ENCODE data around the gene PLPP4. TPM values are rescaled to one million over a fixed set of nuclear protein-coding genes. Genes with fewer than 3 reads are reported as not detected.

Gene PLPP4
- polyA plus RNA-seq, 1 of the 3 experiments (the other 2 are of a cell fraction), result 27.9 TPM

- no peak overlapping the region for H3K4me3 ChIP-seq (ENCODE audit: low read depth in 2 of 2, low read length in 1 of 2)
- H3K79me2 ChIP-seq (ENCODE audit: insufficient read depth), result peaks cover 79% of the 10 kb centered on the region
- H3K4me1 ChIP-seq (ENCODE audit: control insufficient read depth in 1 of 2, insufficient read depth in 2 of 2, low read depth in 1 of 2, low read length in 1 of 2), result no peaks in the 10 kb centered on the region; a peak in 1 of 4 replicates
- H3K4me2 ChIP-seq, result no peak overlapping the region
- H3K9me2 ChIP-seq, result no peaks in the 10 kb centered on the region
- H3F3A ChIP-seq (replicated peaks; ENCODE audit: insufficient read depth), result peaks cover 5% of the 10 kb centered on the region
- WGBS (ENCODE audit: low lambda C conversion rate), result 83% methylated on average over 2 of the region's 2 CpGs
- DNase-seq, result no peak
- no peaks in the 10 kb centered on the region for H3K9me3 ChIP-seq
- CTCF ChIA-PET, result no interaction called here
- H3K27me3 ChIP-seq (ENCODE audit: insufficient read depth), result no peaks in the 10 kb centered on the region
- H3K36me3 ChIP-seq (replicated peaks in 1 of 2; ENCODE audit: control insufficient read depth in 1 of 2, insufficient read depth in 2 of 2, low read length in 1 of 2), result peaks cover 0 to 18% of the 10 kb centered on the region in 2 experiments
- H3K9ac ChIP-seq, result no peak overlapping the region
- POLR2A ChIA-PET, result no interaction called here
- H3K27ac ChIP-seq (ENCODE audit: low read depth in 2 of 2, low read length in 1 of 2), result no peak overlapping the region
- no peaks in the 10 kb centered on the region; the same call in 1 of the 2 replicates for H4K20me1 ChIP-seq (ENCODE audit: insufficient read depth)
- no peak overlapping the region for H2AFZ ChIP-seq (ENCODE audit: low read depth)
- TF ChIP-seq MXI1 (IDR thresholded peaks at IDR 0.05; ENCODE audit: low read depth, low read length), result no peak
- no peak for TF ChIP-seq FOSL2 (IDR thresholded peaks at IDR 0.05; ENCODE audit: borderline replicate concordance, low read depth)
Measured at GRCh38 chr10:120570418-120570817, 113.4 kb downstream of the PLPP4 start.

GRCh38 chr10:120571266-120571665, 114.2 kb downstream of the PLPP4 start:
- H4K20me1 ChIP-seq (ENCODE audit: insufficient read depth), result no peaks in the 10 kb centered on the region; the same call in 1 of the 2 replicates
- H3K9me2 ChIP-seq, result no peaks in the 10 kb centered on the region
- no peaks in the 10 kb centered on the region; a peak in 1 of 4 replicates for H3K4me1 ChIP-seq (ENCODE audit: control insufficient read depth in 1 of 2, insufficient read depth in 2 of 2, low read depth in 1 of 2, low read length in 1 of 2)
- H3K27ac ChIP-seq (ENCODE audit: low read depth in 2 of 2, low read length in 1 of 2), result no peak overlapping the region
- CTCF ChIA-PET, result no interaction called here
- H3K9ac ChIP-seq, result no peak overlapping the region
- TF ChIP-seq, protein P1, sequence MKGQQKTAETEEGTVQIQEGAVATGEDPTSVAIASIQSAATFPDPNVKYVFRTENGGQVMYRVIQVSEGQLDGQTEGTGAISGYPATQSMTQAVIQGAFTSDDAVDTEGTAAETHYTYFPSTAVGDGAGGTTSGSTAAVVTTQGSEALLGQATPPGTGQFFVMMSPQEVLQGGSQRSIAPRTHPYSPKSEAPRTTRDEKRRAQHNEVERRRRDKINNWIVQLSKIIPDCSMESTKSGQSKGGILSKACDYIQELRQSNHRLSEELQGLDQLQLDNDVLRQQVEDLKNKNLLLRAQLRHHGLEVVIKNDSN (IDR thresholded peaks at IDR 0.05; ENCODE audit: borderline replicate concordance, low read depth), result no peak
- TF ChIP-seq TEAD4 (IDR thresholded peaks at IDR 0.05; ENCODE audit: borderline replicate concordance, insufficient read depth), result no peak
- H3K9me3 ChIP-seq, result no peaks in the 10 kb centered on the region
- H2AFZ ChIP-seq (ENCODE audit: low read depth), result no peak overlapping the region
- H3K4me2 ChIP-seq, result no peak overlapping the region
- no peaks in the 10 kb centered on the region for H3K27me3 ChIP-seq (ENCODE audit: insufficient read depth)
- H3K4me3 ChIP-seq (ENCODE audit: low read depth in 2 of 2, low read length in 1 of 2), result no peak overlapping the region
- peaks cover 72% of the 10 kb centered on the region for H3K79me2 ChIP-seq (ENCODE audit: insufficient read depth)
- peaks cover 0 to 22% of the 10 kb centered on the region in 2 experiments for H3K36me3 ChIP-seq (replicated peaks in 1 of 2; ENCODE audit: control insufficient read depth in 1 of 2, insufficient read depth in 2 of 2, low read length in 1 of 2)
- POLR2A ChIA-PET, result no interaction called here
- peaks cover 5% of the 10 kb centered on the region for H3F3A ChIP-seq (replicated peaks; ENCODE audit: insufficient read depth)
- DNase-seq, result no peak

GRCh38 chr10:120572307-120572706, 115.3 kb downstream of the PLPP4 start:
- no peak overlapping the region for H3K27ac ChIP-seq (ENCODE audit: low read depth in 2 of 2, low read length in 1 of 2)
- H3K27me3 ChIP-seq (ENCODE audit: insufficient read depth), result no peaks in the 10 kb centered on the region
- no peak for DNase-seq
- H3K9me2 ChIP-seq, result no peaks in the 10 kb centered on the region
- H3K9me3 ChIP-seq, result no peaks in the 10 kb centered on the region
- whole genome bisulfite sequencing (ENCODE audit: low lambda C conversion rate), result 100% methylated on average over 1 of the region's 1 CpG
- H3K4me3 ChIP-seq (ENCODE audit: low read depth in 2 of 2, low read length in 1 of 2), result no peak overlapping the region
- CTCF ChIA-PET, result no interaction called here
- no peaks in the 10 kb centered on the region; the same call in 1 of the 2 replicates for H4K20me1 ChIP-seq (ENCODE audit: insufficient read depth)
- no peak overlapping the region for H2AFZ ChIP-seq (ENCODE audit: low read depth)
- peaks cover 62% of the 10 kb centered on the region for H3K79me2 ChIP-seq (ENCODE audit: insufficient read depth)
- POLR2A ChIA-PET, result no interaction called here
- H3K36me3 ChIP-seq (replicated peaks in 1 of 2; ENCODE audit: control insufficient read depth in 1 of 2, insufficient read depth in 2 of 2, low read length in 1 of 2), result peaks cover 0 to 22% of the 10 kb centered on the region in 2 experiments
- peaks cover 5% of the 10 kb centered on the region for H3F3A ChIP-seq (replicated peaks; ENCODE audit: insufficient read depth)
- H3K4me2 ChIP-seq, result no peak overlapping the region
- no peak overlapping the region for H3K9ac ChIP-seq
- no peaks in the 10 kb centered on the region; a peak in 1 of 4 replicates for H3K4me1 ChIP-seq (ENCODE audit: control insufficient read depth in 1 of 2, insufficient read depth in 2 of 2, low read depth in 1 of 2, low read length in 1 of 2)
- TF ChIP-seq JUND (IDR thresholded peaks at IDR 0.05) (no peak), NRF1 (IDR thresholded peaks at IDR 0.05; ENCODE audit: low read depth, low read length) (no peak), CHD2 (IDR thresholded peaks at IDR 0.05; ENCODE audit: low read length, partially characterized antibody) (no peak), MAX (IDR thresholded peaks at IDR 0.05; ENCODE audit: low read depth) (no peak), GATA2 (CRISPR knock-in tag; IDR thresholded peaks at IDR 0.05) (no peak), MEF2A (IDR thresholded peaks at IDR 0.05; ENCODE audit: borderline replicate concordance, low read depth) (no peak), TEAD4 (IDR thresholded peaks at IDR 0.05; ENCODE audit: borderline replicate concordance, insufficient read depth) (no peak), ELF1 (IDR thresholded peaks at IDR 0.05) (no peak), FOSL2 (IDR thresholded peaks at IDR 0.05; ENCODE audit: borderline replicate concordance, low read depth) (no peak), POLR2AphosphoS5 (IDR thresholded peaks at IDR 0.05; ENCODE audit: low read depth, low read length) (no peak), FOXM1 (IDR thresholded peaks at IDR 0.05; ENCODE audit: low read depth) (no peak), RAD21 (IDR thresholded peaks at IDR 0.05; ENCODE audit: low read length) (no peak), PBX3 (IDR thresholded peaks at IDR 0.05) (no peak), YY1 (IDR thresholded peaks at IDR 0.05; ENCODE audit: low read depth) (no peak)
- TF ChIP-seq, protein P2, sequence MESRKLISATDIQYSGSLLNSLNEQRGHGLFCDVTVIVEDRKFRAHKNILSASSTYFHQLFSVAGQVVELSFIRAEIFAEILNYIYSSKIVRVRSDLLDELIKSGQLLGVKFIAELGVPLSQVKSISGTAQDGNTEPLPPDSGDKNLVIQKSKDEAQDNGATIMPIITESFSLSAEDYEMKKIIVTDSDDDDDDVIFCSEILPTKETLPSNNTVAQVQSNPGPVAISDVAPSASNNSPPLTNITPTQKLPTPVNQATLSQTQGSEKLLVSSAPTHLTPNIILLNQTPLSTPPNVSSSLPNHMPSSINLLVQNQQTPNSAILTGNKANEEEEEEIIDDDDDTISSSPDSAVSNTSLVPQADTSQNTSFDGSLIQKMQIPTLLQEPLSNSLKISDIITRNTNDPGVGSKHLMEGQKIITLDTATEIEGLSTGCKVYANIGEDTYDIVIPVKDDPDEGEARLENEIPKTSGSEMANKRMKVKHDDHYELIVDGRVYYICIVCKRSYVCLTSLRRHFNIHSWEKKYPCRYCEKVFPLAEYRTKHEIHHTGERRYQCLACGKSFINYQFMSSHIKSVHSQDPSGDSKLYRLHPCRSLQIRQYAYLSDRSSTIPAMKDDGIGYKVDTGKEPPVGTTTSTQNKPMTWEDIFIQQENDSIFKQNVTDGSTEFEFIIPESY (IDR thresholded peaks at IDR 0.05; ENCODE audit: borderline replicate concordance, low read depth), result no peak

Data from SK-N-SH (cell line).